Panc1 (cell line): Measurements from ENCODE around the gene TBC1D13. TPM values are rescaled to one million over a fixed set of nuclear protein-coding genes. Genes with fewer than 3 reads are reported as not detected.

Experiments
- ATAC-seq: fragments of 200-7000 bp; cut with Tn5 transposase; 2 replicates; pipeline ENCODE4 v1.9.1; 2020; ENCODE audit warnings: mild to moderate bottlenecking, moderate library complexity
- BruUV-seq: library from RNA; stranded (reverse); fragments of 400-500 nt; replicated peaks from 2 replicates; lab custom pipeline; 2021; lab: Mats Ljungman, UMichigan
- CTCF ChIA-PET: fragments of 300-600 bp; sonication (Branson Sonifier 250); formaldehyde crosslinking; loops from one replicate; lab custom pipeline; 2022; ENCODE audit warnings: antibody characterized with exemption; lab: Charles Lee
- POLR2A ChIA-PET: fragments of 300-600 bp; sonication (Branson Sonifier 250); formaldehyde crosslinking; loops from one replicate; lab custom pipeline; 2022; ENCODE audit warnings: antibody characterized with exemption; lab: Charles Lee
- DNase-seq: peaks from one replicate; pipeline ENCODE4 v3.0.0-alpha.2; 2010; ENCODE audit warnings: low read depth, low spot score
- H3K27ac ChIP-seq: 2 replicates; pipeline ENCODE4 v1.5.1; 2011; ENCODE audit warnings: mild to moderate bottlenecking, low read length, inconsistent platforms
- H3K27me3 ChIP-seq: fragments of 200-500 bp; sonication (Bioruptor generic); 2 replicates; pipeline ENCODE4 v1.6.0; 2014; ENCODE audit warnings: low read length, inconsistent platforms; ENCODE audit not compliant: control insufficient read depth, insufficient read depth
- H3K36me3 ChIP-seq: fragments of 200-500 bp; sonication (Bioruptor generic); 2 replicates; pipeline ENCODE4 v1.5.1; 2014; ENCODE audit warnings: inconsistent platforms, mild to moderate bottlenecking, low read length, moderate library complexity; ENCODE audit not compliant: control insufficient read depth, insufficient read depth
- H3K4me1 ChIP-seq: 2 replicates; pipeline ENCODE4 v1.5.1; 2011; ENCODE audit warnings: inconsistent platforms, mild to moderate bottlenecking, low read length, moderate library complexity; ENCODE audit not compliant: control insufficient read depth, insufficient read depth
- H3K4me3 ChIP-seq, 2 experiments: 2 replicates each; pipeline ENCODE4 v1.5.1; 2011 to 2012; ENCODE audit warnings: low read depth in 2 of 2, low read length in 2 of 2, mild to moderate bottlenecking in 2 of 2, inconsistent platforms in 1 of 2, moderate library complexity in 1 of 2
- H3K9me3 ChIP-seq: fragments of 200-500 bp; sonication (Bioruptor generic); 2 replicates; pipeline ENCODE4 v1.5.1; 2014; ENCODE audit warnings: low read depth, mild to moderate bottlenecking, inconsistent platforms, low read length, moderate library complexity; ENCODE audit not compliant: control insufficient read depth, insufficient read depth
- POLR2AphosphoS5 ChIP-seq: IDR thresholded peaks from 2 replicates; pipeline ENCODE4 v1.6.1; 2012; ENCODE audit warnings: mild to moderate bottlenecking, low read depth, low read length, moderate library complexity
- SIN3A ChIP-seq: IDR thresholded peaks from 2 replicates; pipeline ENCODE4 v1.6.1; 2012; ENCODE audit warnings: low read depth, mild to moderate bottlenecking, low read length, moderate library complexity, borderline replicate concordance; ENCODE audit not compliant: insufficient read depth
- TCF7L2 ChIP-seq: IDR thresholded peaks from 2 replicates; pipeline ENCODE4 v1.6.1; 2011; ENCODE audit warnings: mild to moderate bottlenecking, low read depth, low read length, inconsistent platforms
- in situ Hi-C: cut with HindIII; loops from 2 replicates; pipeline ENCODE4 v1.10.0; 2016; ENCODE audit warnings: low sequenced_read_pairs, low pct_unique_long_range_greater_than_20kb
- intact Hi-C: fragments of 100-400 bp; cut with micrococcal nuclease; formaldehyde crosslinking; loops from one replicate; pipeline ENCODE4 v1.10.0; 2022; ENCODE audit not compliant: unreplicated experiment
- total RNA-seq: library from RNA; stranded (reverse); gene quantifications from one replicate; pipeline ENCODE4 v1.2.1, GENCODE V29; 2021; ENCODE audit not compliant: unreplicated experiment
- TF ChIP-seq, protein P1 (sequence below), 2 experiments: IDR thresholded peaks; 2 replicates each; pipeline ENCODE4 v1.6.1; 2011 to 2012; ENCODE audit warnings: low read depth in 2 of 2, control low read depth in 1 of 2, low read length in 1 of 2, mild to moderate bottlenecking in 1 of 2, moderate library complexity in 1 of 2; ENCODE audit not compliant: insufficient read depth in 1 of 2
- TF ChIP-seq, protein P2 (sequence below): fragments of 450-650 bp; IDR thresholded peaks from 2 replicates; pipeline ENCODE4 v1.5.1; 2017; ENCODE audit warnings: mild to moderate bottlenecking

The TBC1D13 gene
- total RNA-seq, 1 experiment from 2014 or later = 21.3 TPM

DNA sequence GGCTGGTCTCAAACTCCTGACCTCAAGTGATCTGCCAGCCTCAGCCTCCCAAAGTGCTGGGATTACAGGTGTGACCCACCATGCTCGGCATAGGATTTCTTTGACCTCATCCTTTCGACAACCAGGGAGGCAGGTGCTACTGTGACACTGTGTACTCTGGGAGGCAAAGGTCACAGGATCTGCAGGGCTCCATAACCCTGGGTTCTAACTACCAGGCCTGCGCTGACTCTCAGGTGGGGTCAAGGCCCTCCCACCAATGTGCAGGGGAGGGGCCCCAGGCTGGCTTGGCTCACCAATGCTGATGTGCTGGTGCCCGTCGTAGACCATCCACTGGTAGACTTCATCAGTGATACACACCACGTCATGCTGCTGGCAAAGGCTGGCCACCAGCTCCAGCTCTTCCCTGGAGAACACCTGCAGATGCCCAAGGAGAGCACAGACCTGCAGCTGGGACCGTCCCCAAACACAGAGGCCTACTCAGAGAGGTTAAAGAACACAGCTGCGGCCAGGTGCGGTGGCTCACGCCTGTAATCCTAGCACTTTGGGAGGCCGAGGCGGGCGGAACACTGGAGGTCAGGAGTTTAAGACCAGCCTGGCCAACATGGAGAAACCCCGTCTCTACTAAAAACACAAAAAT is 49.6 kb downstream of the TBC1D13 start:
- ATAC-seq (no peak), DNase-seq (no peak)
- H3K9me3 ChIP-seq = no peaks in the 10 kb centered on the region
- CTCF ChIA-PET = interaction anchor here (0.6 kb wide), 1 partner anchor 40 kb away, joined by 15 read pairs; no protein-coding TSS in a partner anchor
- intact Hi-C loops (no loop called here), in situ Hi-C loops (no loop called here)
- TF ChIP-seq SIN3A = no peak
- TF ChIP-seq, protein P1, sequence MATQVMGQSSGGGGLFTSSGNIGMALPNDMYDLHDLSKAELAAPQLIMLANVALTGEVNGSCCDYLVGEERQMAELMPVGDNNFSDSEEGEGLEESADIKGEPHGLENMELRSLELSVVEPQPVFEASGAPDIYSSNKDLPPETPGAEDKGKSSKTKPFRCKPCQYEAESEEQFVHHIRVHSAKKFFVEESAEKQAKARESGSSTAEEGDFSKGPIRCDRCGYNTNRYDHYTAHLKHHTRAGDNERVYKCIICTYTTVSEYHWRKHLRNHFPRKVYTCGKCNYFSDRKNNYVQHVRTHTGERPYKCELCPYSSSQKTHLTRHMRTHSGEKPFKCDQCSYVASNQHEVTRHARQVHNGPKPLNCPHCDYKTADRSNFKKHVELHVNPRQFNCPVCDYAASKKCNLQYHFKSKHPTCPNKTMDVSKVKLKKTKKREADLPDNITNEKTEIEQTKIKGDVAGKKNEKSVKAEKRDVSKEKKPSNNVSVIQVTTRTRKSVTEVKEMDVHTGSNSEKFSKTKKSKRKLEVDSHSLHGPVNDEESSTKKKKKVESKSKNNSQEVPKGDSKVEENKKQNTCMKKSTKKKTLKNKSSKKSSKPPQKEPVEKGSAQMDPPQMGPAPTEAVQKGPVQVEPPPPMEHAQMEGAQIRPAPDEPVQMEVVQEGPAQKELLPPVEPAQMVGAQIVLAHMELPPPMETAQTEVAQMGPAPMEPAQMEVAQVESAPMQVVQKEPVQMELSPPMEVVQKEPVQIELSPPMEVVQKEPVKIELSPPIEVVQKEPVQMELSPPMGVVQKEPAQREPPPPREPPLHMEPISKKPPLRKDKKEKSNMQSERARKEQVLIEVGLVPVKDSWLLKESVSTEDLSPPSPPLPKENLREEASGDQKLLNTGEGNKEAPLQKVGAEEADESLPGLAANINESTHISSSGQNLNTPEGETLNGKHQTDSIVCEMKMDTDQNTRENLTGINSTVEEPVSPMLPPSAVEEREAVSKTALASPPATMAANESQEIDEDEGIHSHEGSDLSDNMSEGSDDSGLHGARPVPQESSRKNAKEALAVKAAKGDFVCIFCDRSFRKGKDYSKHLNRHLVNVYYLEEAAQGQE (IDR thresholded peaks at IDR 0.05; ENCODE audit: insufficient read depth in 1 of 2, low read depth in 2 of 2, low read length in 1 of 2) = no peak
- TF ChIP-seq POLR2AphosphoS5 = no peak
- TF ChIP-seq, protein P2, sequence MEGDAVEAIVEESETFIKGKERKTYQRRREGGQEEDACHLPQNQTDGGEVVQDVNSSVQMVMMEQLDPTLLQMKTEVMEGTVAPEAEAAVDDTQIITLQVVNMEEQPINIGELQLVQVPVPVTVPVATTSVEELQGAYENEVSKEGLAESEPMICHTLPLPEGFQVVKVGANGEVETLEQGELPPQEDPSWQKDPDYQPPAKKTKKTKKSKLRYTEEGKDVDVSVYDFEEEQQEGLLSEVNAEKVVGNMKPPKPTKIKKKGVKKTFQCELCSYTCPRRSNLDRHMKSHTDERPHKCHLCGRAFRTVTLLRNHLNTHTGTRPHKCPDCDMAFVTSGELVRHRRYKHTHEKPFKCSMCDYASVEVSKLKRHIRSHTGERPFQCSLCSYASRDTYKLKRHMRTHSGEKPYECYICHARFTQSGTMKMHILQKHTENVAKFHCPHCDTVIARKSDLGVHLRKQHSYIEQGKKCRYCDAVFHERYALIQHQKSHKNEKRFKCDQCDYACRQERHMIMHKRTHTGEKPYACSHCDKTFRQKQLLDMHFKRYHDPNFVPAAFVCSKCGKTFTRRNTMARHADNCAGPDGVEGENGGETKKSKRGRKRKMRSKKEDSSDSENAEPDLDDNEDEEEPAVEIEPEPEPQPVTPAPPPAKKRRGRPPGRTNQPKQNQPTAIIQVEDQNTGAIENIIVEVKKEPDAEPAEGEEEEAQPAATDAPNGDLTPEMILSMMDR = no peak
- no peak for TF ChIP-seq TCF7L2
- POLR2A ChIA-PET = no interaction called here
- no TSS peak for BruUV-seq
- H3K27ac ChIP-seq = no peak overlapping the region
- H3K4me3 ChIP-seq = no peak overlapping the region
- no peaks in the 10 kb centered on the region for H3K4me1 ChIP-seq
- no peaks in the 10 kb centered on the region for H3K36me3 ChIP-seq
- H3K27me3 ChIP-seq = no peaks in the 10 kb centered on the region

DNA sequence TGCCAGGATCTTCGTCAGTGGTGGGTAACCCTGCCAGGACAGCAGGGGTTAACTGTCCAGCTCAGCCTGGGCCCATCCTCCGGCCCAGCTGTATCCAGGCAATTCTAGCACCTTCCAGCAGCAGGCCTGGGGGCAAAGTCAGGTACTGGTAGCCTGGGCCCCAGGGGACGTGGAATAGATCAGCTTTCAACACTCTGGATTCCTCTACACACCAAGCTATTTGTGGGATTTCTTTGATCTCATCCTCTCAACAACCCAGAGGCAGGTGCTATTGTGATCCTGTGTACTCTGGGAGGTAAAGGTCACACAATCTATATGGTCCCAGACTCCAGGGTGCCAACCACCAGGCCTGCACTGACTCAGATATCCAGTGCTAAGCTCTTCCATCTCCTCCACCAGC is 51.3 kb downstream of the TBC1D13 start:
- ATAC-seq = no peak
- H3K27me3 ChIP-seq = no peaks in the 10 kb centered on the region
- H3K27ac ChIP-seq = no peak overlapping the region
- H3K9me3 ChIP-seq = no peaks in the 10 kb centered on the region
- no TSS peak for BruUV-seq
- H3K4me1 ChIP-seq = no peaks in the 10 kb centered on the region
- ChIA-PET CTCF (no interaction called here), POLR2A (interaction anchor here (0.6 kb wide), 1 partner anchor 145 kb away, joined by 4 read pairs; no protein-coding TSS in a partner anchor)
- intact Hi-C loops = no loop called here
- in situ Hi-C loops = no loop called here
- DNase-seq = no peak
- H3K36me3 ChIP-seq = no peaks in the 10 kb centered on the region
- H3K4me3 ChIP-seq = no peak overlapping the region
- TF ChIP-seq TCF7L2 (no peak), SIN3A (no peak), POLR2AphosphoS5 (no peak)
- TF ChIP-seq, protein P2 = no peak
- TF ChIP-seq, protein P1 (IDR thresholded peaks at IDR 0.05; ENCODE audit: insufficient read depth in 1 of 2, low read depth in 2 of 2, low read length in 1 of 2) = no peak
